NB4 (cell line): Measurements from ENCODE around the gene PRKAB1.
"Not testable (repeated sequence)": the region's sequence is repeated elsewhere in the genome, so short reads cannot be mapped to it uniquely, and the experiment has no call there.

Experiments
- DNase-seq: peaks from one replicate; pipeline ENCODE4 v3.0.0; 2010; ENCODE audit warnings: low read depth
- H3K4me3 ChIP-seq: one replicate; pipeline ENCODE4 v1.5.1; 2011; ENCODE audit warnings: mild to moderate bottlenecking, low read depth, low read length, moderate library complexity
- MYC ChIP-seq: IDR thresholded peaks from 2 replicates; pipeline ENCODE4 v1.6.1; 2011; ENCODE audit warnings: low read depth, low read length
- POLR2A ChIP-seq: IDR thresholded peaks from 2 replicates; pipeline ENCODE4 v1.6.1; 2011; ENCODE audit warnings: mild to moderate bottlenecking; ENCODE audit not compliant: insufficient read length; ENCODE audit errors: extremely low read depth
- TF ChIP-seq, protein P1 (sequence below): IDR thresholded peaks from one replicate; pipeline ENCODE4 v1.5.1; 2012; ENCODE audit warnings: low read depth, low read length
- TF ChIP-seq, protein P2 (sequence below): IDR thresholded peaks from 2 replicates; pipeline ENCODE4 v1.6.1; 2011; ENCODE audit warnings: low read depth, low read length

PRKAB1 gene, protein sequence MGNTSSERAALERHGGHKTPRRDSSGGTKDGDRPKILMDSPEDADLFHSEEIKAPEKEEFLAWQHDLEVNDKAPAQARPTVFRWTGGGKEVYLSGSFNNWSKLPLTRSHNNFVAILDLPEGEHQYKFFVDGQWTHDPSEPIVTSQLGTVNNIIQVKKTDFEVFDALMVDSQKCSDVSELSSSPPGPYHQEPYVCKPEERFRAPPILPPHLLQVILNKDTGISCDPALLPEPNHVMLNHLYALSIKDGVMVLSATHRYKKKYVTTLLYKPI

DNA sequence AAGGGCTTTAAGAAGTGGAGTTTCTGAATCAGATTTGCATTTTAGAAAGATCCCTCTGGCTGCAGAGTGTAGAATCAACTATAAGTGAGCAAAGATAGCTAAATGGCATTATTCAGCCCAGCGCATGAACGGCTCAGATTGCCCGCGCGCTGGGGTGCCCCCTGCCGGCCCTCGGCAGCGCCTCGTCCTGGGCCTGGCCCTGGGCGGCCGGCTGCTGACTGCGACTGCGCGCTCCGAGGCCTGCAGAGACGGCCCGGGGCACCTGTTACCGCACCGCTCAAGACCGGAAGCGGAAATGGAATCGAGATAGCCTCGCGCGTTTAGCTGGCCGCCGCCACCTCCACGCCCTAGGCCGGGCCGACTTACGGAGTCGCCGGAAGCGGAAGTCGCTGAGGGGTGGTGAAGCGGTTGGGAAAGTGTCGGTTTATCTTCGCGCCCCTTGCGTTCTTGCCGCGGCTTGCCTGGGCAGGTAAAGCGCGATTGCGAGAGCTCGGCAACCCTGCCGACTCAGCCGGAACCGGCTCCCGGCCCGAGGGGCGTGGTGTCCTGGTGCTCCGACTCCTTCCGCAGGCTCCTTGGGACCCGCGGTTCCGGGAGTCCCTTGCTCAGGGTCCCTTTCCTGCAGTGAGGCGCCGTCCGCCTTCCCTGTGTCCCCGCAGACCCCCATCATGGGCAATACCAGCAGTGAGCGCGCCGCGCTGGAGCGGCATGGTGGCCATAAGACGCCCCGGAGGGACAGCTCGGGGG lies at the start of gene PRKAB1:
Gene PRKAB1, plus strand, starts transcription at position 557 of the 747 bp plus-strand sequence. Its CDS starts 112 bp downstream, at position 669.
- DNase-seq: peak; percentile 100
- peak; percentile 96 for TF ChIP-seq MYC
- TF ChIP-seq, protein P1, sequence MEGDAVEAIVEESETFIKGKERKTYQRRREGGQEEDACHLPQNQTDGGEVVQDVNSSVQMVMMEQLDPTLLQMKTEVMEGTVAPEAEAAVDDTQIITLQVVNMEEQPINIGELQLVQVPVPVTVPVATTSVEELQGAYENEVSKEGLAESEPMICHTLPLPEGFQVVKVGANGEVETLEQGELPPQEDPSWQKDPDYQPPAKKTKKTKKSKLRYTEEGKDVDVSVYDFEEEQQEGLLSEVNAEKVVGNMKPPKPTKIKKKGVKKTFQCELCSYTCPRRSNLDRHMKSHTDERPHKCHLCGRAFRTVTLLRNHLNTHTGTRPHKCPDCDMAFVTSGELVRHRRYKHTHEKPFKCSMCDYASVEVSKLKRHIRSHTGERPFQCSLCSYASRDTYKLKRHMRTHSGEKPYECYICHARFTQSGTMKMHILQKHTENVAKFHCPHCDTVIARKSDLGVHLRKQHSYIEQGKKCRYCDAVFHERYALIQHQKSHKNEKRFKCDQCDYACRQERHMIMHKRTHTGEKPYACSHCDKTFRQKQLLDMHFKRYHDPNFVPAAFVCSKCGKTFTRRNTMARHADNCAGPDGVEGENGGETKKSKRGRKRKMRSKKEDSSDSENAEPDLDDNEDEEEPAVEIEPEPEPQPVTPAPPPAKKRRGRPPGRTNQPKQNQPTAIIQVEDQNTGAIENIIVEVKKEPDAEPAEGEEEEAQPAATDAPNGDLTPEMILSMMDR: peak; percentile 96
- peak; percentile 81 for TF ChIP-seq POLR2A
- TF ChIP-seq, protein P2, sequence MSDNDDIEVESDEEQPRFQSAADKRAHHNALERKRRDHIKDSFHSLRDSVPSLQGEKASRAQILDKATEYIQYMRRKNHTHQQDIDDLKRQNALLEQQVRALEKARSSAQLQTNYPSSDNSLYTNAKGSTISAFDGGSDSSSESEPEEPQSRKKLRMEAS: peak; percentile 77
- H3K4me3 ChIP-seq: peak within 1 kb of the TSS; percentile 91

DNA sequence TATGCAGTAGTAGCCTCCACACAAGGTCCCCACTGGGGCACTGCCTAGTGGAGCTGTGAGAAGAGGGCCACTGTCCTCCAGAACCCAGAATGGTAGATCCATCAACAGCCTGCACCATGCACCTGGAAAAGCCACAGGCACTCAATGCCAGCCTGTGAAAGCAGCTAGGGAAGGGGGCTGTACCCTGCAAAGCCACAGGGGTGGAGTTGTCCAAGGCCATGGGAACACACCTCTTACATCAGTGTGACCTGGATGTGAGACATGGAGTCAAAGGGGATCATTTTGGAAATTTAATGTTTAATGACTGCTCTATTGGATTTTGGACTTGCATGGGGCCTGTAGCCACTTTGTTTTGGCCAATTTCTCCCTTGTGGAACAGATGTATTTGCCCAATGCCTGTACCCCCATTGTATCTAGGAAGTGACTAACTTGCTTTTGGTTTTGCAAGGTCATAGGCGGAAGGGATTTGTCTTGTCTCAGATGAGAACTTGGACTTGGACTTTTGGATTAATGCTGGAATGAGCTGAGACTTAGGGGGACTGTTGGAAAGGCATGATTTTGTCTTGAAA lies 49.5 kb upstream of the PRKAB1 start:
- not testable (repeated sequence) for H3K4me3 ChIP-seq, DNase-seq

DNA sequence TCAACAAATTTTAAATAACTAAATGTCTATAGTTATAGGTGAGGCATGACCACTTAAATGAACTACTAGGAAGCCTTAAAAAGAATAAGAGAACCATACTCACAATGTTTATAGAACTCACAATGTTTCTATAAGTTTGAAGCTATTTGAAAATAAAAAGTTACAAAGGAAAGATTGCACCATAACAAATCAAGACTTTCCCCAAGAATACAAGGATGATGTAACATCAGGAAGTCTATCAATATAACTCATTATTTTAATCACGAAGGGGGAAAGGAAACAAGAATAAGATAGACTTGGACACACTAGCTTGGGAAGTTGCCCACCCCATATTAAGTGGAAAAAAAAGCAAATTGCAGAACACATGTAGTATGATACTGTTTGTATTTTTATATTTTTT lies 47.4 kb upstream of the PRKAB1 start:
- DNase-seq: no peak
- no peak overlapping the region for H3K4me3 ChIP-seq
- TF ChIP-seq, protein P2: no peak
- no peak for TF ChIP-seq POLR2A
- no peak for TF ChIP-seq MYC
- TF ChIP-seq, protein P1: no peak

DNA sequence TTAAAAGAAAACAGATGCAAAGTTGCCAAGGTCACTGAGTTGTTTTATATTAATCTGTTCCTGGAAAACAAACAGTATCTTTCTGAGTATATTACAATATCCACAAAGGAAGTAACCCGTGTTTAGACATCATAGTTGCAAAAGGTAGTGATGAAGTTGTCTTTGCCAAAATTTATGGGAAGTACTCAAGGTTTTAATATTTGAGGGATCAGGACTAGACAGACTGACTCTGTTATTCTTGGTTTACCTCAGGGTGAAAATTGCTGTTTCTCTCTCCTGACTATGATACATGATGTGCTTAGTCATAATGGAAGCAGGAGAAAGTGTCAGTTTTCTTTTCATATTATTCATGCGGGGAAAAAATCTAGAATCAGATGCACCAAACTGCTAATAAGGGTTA lies 46.1 kb upstream of the PRKAB1 start:
- no peak for DNase-seq
- H3K4me3 ChIP-seq: no peak overlapping the region
- TF ChIP-seq, protein P2: no peak
- TF ChIP-seq POLR2A (no peak), MYC (no peak)
- TF ChIP-seq, protein P1: no peak

DNA sequence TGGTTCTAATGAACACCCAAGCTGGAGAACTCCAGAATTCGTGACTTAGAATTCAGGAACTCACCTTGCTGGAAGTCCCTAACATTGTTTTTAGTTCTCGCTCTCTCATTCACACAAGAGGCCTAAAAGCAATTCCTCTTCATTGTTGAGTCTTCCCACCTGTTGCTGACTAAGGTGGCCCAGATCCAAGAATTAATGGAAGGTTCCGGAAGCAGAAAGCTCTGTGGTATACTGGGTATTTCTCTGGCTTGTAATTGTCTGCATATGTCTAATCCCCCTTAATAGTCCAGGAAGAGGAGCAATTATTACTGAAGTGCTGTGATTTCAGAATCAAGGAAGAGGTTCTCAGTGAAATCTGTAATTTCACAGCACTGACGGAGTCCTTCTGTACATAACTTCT lies 43.0 kb upstream of the PRKAB1 start:
- DNase-seq: no peak
- TF ChIP-seq, protein P1: no peak
- TF ChIP-seq, protein P2: no peak
- TF ChIP-seq POLR2A: no peak
- no peak for TF ChIP-seq MYC
- H3K4me3 ChIP-seq: no peak overlapping the region

DNA sequence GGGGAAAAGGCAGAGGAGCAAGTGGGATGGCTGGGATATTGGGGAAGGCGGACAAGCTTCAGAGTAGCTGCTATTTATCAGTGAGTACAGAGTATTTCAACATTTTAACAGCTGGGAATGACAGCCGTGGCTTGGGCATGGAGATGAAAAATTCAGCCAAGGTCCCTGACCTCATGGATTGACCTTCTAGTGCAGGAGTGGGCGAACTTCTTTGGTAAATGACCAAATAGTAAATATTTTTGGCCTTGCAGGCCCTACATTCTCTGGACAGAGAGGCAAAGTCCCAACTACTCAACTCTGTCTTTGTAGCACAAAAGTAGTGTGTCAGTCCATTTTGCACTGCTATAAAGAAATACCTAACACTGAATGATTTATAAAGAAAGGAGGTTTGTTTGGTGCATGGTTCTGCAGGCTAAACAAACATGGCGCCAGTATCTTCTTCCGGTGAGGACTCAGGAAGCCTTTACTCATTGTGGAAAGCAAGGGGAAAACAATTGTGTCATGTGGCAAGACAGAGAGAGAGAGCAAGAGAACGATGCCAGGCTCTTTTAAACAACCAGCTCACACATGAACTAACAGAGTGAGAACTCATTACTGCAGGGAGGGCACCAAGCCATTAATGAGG lies 40.8 kb upstream of the PRKAB1 start:
- TF ChIP-seq, protein P2: no peak
- TF ChIP-seq POLR2A (no peak), MYC (no peak)
- no peak overlapping the region for H3K4me3 ChIP-seq
- DNase-seq: no peak
